Esophagus squamous epithelium (tissue), 5 donors: ENCODE data around the gene POLE4. TPM values are rescaled to one million over a fixed set of nuclear protein-coding genes. Genes with fewer than 3 reads are reported as not detected.

Experiments
- DNase-seq: peaks from one replicate; lab custom pipeline; 2025; lab: John Stamatoyannopoulos, UW
- H3K27ac ChIP-seq, 4 donors: fragments of 200-600 bp; sonication (generic); one replicate each; pipeline ENCODE4 v1.5.1; 2016 to 2019; ENCODE audit warnings: mild to moderate bottlenecking in 1 of 4
- H3K27me3 ChIP-seq, 4 donors: fragments of 200-600 bp; sonication (generic); 1 replicate in 3 of 4; 2 replicates in 1 of 4; pipeline versions ENCODE4 v1.5.1 to v1.6.0; 2017 to 2021; ENCODE audit warnings: antibody characterized with exemption in 1 of 4
- H3K36me3 ChIP-seq, 3 donors: fragments of 200-600 bp; sonication (generic); one replicate each; pipeline ENCODE4 v1.5.1; 2016 to 2019
- H3K4me1 ChIP-seq, 3 donors: fragments of 200-600 bp; sonication (generic); one replicate each; pipeline ENCODE4 v1.5.1; 2017 to 2019
- H3K4me3 ChIP-seq, 4 donors: fragments of 200-600 bp; sonication (generic); 1 replicate in 3 of 4; 2 replicates in 1 of 4; pipeline ENCODE4 v1.5.1; 2016 to 2019; ENCODE audit warnings: mild to moderate bottlenecking in 2 of 4, moderate library complexity in 1 of 4
- H3K9me3 ChIP-seq, 3 donors: fragments of 200-600 bp; sonication (generic); one replicate each; pipeline ENCODE4 v1.5.1; 2016 to 2019
- POLR2A ChIP-seq, 4 donors: fragments of 450-650 bp; IDR thresholded peaks; one replicate each; pipeline ENCODE4 v1.6.1; 2017; ENCODE audit warnings: antibody characterized with exemption in 4 of 4, mild to moderate bottlenecking in 4 of 4, moderate library complexity in 3 of 4
- WGBS, 2 donors: methylation state at CpG; one replicate each; pipeline ENCODE4 v1.1.5; 2018; 5-methylcytosine and 5-hydroxymethylcytosine counted together
- intact Hi-C: fragments of 100-400 bp; cut with DNase I; formaldehyde crosslinking; loops from one replicate; pipeline ENCODE4 v1.15.0; 2022
- total RNA-seq, 4 donors: library from RNA; depleted of rRNA; stranded (reverse); fragments of >200 nt; gene quantifications; one replicate each; pipeline ENCODE4 v1.1.0, GENCODE V29; 2016
- TF ChIP-seq, protein P1 (sequence below), 6 experiments: fragments of 450-650 bp in 4 of 6; fragments of 200-600 bp in 2 of 6; sonication (generic) in 2 of 6; IDR thresholded peaks; one replicate each; pipeline ENCODE4 v1.5.1; 2016 to 2019; ENCODE audit warnings: antibody characterized with exemption in 6 of 6, mild to moderate bottlenecking in 4 of 6, moderate library complexity in 4 of 6
- donor health status: DM: yes; HTN: yes; CAD: no.

Gene POLE4
- total RNA-seq, 4 donors from 2014 or later: 14.3 to 30.8 (median 20.3) TPM

GRCh38 chr2:74922592-74923227 lies 35.7 kb upstream of the POLE4 start:
- WGBS, 2 donors: 53 to 68% methylated on average over 5 of the region's 5 CpGs
- H3K4me3 ChIP-seq: no peak overlapping the region
- peaks cover 0 to 9% (median 0%) of the 10 kb centered on the region in 3 donors for H3K4me1 ChIP-seq
- no peaks in the 10 kb centered on the region for H3K9me3 ChIP-seq
- no peak for DNase-seq
- no peak for TF ChIP-seq POLR2A (IDR thresholded peaks at IDR 0.05)
- TF ChIP-seq, protein P1, sequence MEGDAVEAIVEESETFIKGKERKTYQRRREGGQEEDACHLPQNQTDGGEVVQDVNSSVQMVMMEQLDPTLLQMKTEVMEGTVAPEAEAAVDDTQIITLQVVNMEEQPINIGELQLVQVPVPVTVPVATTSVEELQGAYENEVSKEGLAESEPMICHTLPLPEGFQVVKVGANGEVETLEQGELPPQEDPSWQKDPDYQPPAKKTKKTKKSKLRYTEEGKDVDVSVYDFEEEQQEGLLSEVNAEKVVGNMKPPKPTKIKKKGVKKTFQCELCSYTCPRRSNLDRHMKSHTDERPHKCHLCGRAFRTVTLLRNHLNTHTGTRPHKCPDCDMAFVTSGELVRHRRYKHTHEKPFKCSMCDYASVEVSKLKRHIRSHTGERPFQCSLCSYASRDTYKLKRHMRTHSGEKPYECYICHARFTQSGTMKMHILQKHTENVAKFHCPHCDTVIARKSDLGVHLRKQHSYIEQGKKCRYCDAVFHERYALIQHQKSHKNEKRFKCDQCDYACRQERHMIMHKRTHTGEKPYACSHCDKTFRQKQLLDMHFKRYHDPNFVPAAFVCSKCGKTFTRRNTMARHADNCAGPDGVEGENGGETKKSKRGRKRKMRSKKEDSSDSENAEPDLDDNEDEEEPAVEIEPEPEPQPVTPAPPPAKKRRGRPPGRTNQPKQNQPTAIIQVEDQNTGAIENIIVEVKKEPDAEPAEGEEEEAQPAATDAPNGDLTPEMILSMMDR (IDR thresholded peaks at IDR 0.05): no peak
- peaks cover 0 to 33% (median 0%) of the 10 kb centered on the region in 4 donors for H3K27me3 ChIP-seq
- H3K36me3 ChIP-seq: no peaks in the 10 kb centered on the region
- intact Hi-C loops: loop anchor here (10.0 kb wide), 1 partner anchor 482 kb away; no protein-coding TSS in a partner anchor
- no peak overlapping the region for H3K27ac ChIP-seq

- Histone ChIP-seq H3K36me3 (no peaks in the 10 kb centered on the region), H3K27me3 (peaks cover 0 to 15% (median 0%) of the 10 kb centered on the region in 4 donors), H3K4me3 (no peak overlapping the region), H3K4me1 (peaks cover 0 to 5% (median 0%) of the 10 kb centered on the region in 3 donors), H3K27ac (no peak overlapping the region), H3K9me3 (no peaks in the 10 kb centered on the region)
- no peak for DNase-seq
- intact Hi-C loops: loop anchor here (10.0 kb wide), 1 partner anchor 480 kb away; no protein-coding TSS in a partner anchor
- TF ChIP-seq, protein P1 (IDR thresholded peaks at IDR 0.05): no peak
- TF ChIP-seq POLR2A (IDR thresholded peaks at IDR 0.05): no peak
- WGBS, 2 donors: 73 to 86% methylated on average over 6 to 7 of the region's 11 CpGs
These were observed 33.8 kb upstream of the POLE4 start for GRCh38 chr2:74924463-74925265.

- 47 to 54% methylated on average over 2 of the region's 2 CpGs for WGBS, 2 donors
- intact Hi-C loops: loop anchor here (10.0 kb wide), 1 partner anchor 479 kb away; no protein-coding TSS in a partner anchor
- H3K4me1 ChIP-seq: no peaks in the 10 kb centered on the region
- peaks cover 0 to 8% (median 0%) of the 10 kb centered on the region in 4 donors for H3K27me3 ChIP-seq
- TF ChIP-seq POLR2A (IDR thresholded peaks at IDR 0.05): no peak
- TF ChIP-seq, protein P1 (IDR thresholded peaks at IDR 0.05): no peak
- H3K9me3 ChIP-seq: no peaks in the 10 kb centered on the region
- H3K27ac ChIP-seq: no peak overlapping the region
- no peak for DNase-seq
- peaks cover 0 to 5% (median 0%) of the 10 kb centered on the region in 3 donors for H3K36me3 ChIP-seq
- H3K4me3 ChIP-seq: no peak overlapping the region
These were observed 33.1 kb upstream of the POLE4 start for GRCh38 chr2:74925361-74925786.

GRCh38 chr2:74927621-74928020 lies 30.8 kb upstream of the POLE4 start:
- TF ChIP-seq POLR2A (IDR thresholded peaks at IDR 0.05): no peak
- TF ChIP-seq, protein P1 (IDR thresholded peaks at IDR 0.05): no peak
- peaks cover 0 to 8% (median 0%) of the 10 kb centered on the region in 3 donors for H3K36me3 ChIP-seq
- no peaks in the 10 kb centered on the region for H3K4me1 ChIP-seq
- H3K4me3 ChIP-seq: no peak overlapping the region
- no peak for DNase-seq
- H3K27ac ChIP-seq: no peak overlapping the region
- no peaks in the 10 kb centered on the region for H3K9me3 ChIP-seq
- intact Hi-C loops: loop anchor here (10.0 kb wide), 1 partner anchor 477 kb away; no protein-coding TSS in a partner anchor
- H3K27me3 ChIP-seq: no peaks in the 10 kb centered on the region
- WGBS, 2 donors: 52 to 78% methylated on average over 3 to 5 of the region's 5 CpGs
